Activated gamma-delta T cell (primary cell): ENCODE results near the gene FKBP1B.
"Not testable (repeated sequence)": the region's sequence is repeated elsewhere in the genome, so short reads cannot be mapped to it uniquely, and the experiment has no call there.

ENCODE experiments used
- DNase-seq: peaks from one replicate; lab custom pipeline; 2025; lab: John Stamatoyannopoulos, UW

FKBP1B gene

DNA sequence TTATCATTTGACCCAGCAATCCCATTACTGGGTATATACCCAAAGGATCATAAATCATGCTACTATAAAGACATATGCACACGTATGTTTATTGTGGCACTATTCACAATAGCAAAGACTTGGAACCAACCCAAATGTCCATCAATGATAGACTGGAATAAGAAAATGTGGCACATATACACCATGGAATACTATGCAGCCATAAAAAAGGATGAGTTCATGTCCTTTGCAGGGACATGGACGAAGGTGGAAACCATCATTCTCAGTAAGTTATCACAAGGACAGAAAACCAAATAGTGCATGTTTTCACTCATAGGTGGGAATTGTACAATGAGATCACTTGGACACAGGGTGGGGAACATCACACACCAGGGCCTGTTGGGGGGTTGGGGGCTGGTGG, 51.2 kb downstream of the FKBP1B start:
- DNase-seq: not testable (repeated sequence)

- DNase-seq: no peak
These were observed 52.5 kb downstream of the FKBP1B start for GRCh38 chr2:24101992-24102391.

- no peak for DNase-seq
These were observed 53.1 kb downstream of the FKBP1B start for GRCh38 chr2:24102677-24103076.

DNA sequence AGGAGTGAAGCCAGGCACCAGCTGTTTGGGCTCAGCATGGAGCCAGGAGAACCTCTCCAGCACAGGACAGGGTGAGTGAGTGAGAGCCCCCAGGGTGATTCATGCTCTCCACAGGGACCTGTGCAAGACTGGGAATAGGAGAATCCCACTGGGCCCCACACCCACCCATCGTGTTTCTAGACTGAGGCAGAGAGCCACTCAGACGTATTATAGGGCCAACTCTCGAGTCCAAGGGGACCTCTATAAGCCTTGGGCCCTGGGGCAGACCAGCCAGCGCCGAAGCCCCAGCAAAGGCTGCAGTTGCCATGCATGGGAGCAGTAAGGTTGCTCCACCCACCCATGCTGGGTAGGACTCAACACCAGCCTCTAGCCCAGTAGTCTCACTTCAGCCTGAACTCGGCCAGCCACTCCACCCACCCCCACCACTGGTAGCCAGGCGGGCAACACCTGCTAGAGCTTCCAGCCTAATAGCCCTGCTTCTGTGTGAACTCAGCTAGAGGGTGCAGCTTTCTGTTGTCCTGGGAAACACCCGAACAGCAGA, 54.6 kb downstream of the FKBP1B start:
- DNase-seq: no peak

GRCh38 chr2:24104906-24105305, 55.4 kb downstream of the FKBP1B start:
- no peak for DNase-seq

DNA sequence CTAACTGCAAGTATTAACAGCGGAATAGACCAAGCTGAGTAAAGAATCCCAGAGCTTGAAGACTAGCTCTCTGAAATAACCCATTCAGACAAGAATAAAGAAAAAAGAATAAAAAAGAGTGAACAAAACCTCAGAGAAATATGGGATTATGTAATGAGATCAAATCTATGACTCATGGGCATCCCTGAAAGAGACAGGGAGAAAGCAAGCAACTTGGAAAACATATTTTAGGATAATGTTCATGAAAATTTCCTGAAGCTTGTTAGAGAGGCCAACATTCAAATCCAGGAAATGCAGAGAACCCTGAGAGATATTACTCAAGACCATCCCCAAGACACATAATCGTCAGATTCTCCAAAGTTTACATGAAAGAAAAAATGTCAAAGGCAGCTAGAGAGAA, 56.3 kb downstream of the FKBP1B start:
- no peak for DNase-seq

DNA sequence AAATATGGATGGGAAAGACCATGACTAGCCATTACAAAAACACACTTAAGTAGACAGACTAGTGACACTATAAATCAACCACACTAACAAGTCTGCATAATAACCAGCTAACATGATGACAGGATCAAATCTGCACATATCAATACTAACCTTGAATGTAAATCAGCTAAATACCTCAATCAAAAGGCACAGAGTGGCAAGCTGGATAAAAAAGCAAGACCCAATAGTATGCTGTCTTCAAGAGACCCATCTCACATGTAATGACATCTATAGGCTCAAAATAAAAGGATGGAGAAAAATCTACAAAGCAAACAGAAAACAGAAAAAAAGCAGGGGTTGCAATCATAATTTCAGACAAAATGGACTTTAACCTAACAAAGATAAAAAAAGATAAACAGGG, 57.2 kb downstream of the FKBP1B start:
- DNase-seq: no peak

- DNase-seq: no peak
These were observed 57.8 kb downstream of the FKBP1B start for GRCh38 chr2:24107336-24107735.

- DNase-seq: not testable (repeated sequence)
These were observed 59.9 kb downstream of the FKBP1B start for GRCh38 chr2:24109431-24109830.

GRCh38 chr2:24110660-24111303, 61.2 kb downstream of the FKBP1B start:
- no peak for DNase-seq

- no peak for DNase-seq
These were observed 61.9 kb downstream of the FKBP1B start for GRCh38 chr2:24111407-24111901.
